ENCODE results near the gene SH3RF3. TPM values are rescaled to one million over a fixed set of nuclear protein-coding genes. Genes with fewer than 3 reads are reported as not detected.

Gene SH3RF3
- total and polyA plus RNA-seq, 2 of the 13 experiments (the other 11 are each of a cell fraction or from before 2014, with no cell fraction given) = 0.04 TPM; not detected in 1

DNA sequence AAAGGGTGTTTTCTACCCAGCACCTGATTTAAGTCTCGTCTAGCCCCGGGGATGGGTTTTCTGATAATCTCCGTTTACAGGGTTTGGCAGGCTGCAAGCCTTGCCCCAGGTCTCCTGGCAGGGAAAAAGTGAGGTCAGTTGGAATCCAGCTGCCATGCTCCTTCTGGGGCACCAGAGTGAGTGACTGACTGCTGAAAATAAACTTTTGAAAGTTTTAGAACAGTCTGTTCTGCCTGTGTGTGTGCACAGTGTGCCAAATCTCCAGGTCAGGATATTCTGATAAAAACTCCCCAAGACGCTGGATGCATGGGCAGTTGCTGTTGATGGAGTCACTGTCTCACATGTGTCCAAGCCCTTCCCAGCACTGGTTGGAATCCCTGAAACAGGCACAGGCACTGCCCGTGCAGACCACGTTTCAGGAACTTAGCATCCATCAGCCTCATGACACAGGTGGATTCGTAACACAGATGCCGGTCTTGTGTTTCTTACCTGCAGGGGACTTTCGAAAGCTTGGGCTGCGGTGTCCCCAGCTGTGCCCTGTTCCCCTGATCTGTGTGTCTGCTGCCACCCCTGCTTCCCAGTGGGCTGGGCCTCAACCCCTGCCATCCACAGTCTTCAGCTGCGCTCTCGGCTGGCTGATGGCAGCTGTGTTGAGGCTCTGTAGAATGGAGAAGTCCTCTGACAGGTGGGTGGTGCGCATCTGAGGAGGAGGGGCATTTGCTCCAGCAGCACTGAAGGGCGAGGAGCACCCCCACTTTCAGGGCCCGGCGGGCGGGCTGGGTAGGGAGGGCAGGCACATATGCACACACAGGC is 65.0 kb downstream of the SH3RF3 start:
- BruUV-seq (replicated peaks) = no TSS peak
- in situ Hi-C loops (cut with HindIII; ENCODE audit: extremely low pct_ligation_motif_present, low pct_unique_long_range_greater_than_20kb) (no loop called here), intact Hi-C loops (cut with micrococcal nuclease; ENCODE audit: unreplicated experiment) (no loop called here)
- Histone ChIP-seq H2AFZ (ENCODE audit: low read length) (no peak overlapping the region), H4K20me1 (ENCODE audit: insufficient read depth, low read length) (no peaks in the 10 kb centered on the region), H3K36me3 (replicated peaks in 1 of 2; ENCODE audit: control insufficient read depth in 1 of 2, insufficient read depth in 2 of 2, low read length in 2 of 2) (no peaks in the 10 kb centered on the region), H3K4me1 (ENCODE audit: insufficient read depth, low read length) (no peaks in the 10 kb centered on the region), H3K9me3 (ENCODE audit: low read length) (no peaks in the 10 kb centered on the region), H3K4me3 (replicated peaks in 1 of 3; ENCODE audit: insufficient read depth in 1 of 3, low read depth in 2 of 3, low read length in 3 of 3) (no peak overlapping the region), H3K27me3 (ENCODE audit: control insufficient read depth in 1 of 2, insufficient read depth in 2 of 2, low read length in 2 of 2) (no peaks in the 10 kb centered on the region; a peak in 1 of 5 replicates), H3K4me2 (ENCODE audit: low read depth, low read length) (no peak overlapping the region), H3K9ac (ENCODE audit: insufficient read depth, low read depth, low read length) (no peak overlapping the region), H3K27ac (ENCODE audit: extremely low read length, insufficient read depth, low read length) (no peak overlapping the region), H3K79me2 (ENCODE audit: insufficient read depth, low read length) (no peaks in the 10 kb centered on the region)
- POLR2A ChIA-PET = no interaction called here
- FAIRE-seq (no peak), ATAC-seq (no peak), DNase-seq (ENCODE audit: low spot score) (no peak)
- CTCF ChIA-PET (ENCODE audit: low intra/inter-chr PET ratio, low total read pairs) = no interaction called here
- WGBS (ENCODE audit: low lambda C conversion rate) = 53% methylated on average over 16 of the region's 17 CpGs
- TF ChIP-seq, protein P1, sequence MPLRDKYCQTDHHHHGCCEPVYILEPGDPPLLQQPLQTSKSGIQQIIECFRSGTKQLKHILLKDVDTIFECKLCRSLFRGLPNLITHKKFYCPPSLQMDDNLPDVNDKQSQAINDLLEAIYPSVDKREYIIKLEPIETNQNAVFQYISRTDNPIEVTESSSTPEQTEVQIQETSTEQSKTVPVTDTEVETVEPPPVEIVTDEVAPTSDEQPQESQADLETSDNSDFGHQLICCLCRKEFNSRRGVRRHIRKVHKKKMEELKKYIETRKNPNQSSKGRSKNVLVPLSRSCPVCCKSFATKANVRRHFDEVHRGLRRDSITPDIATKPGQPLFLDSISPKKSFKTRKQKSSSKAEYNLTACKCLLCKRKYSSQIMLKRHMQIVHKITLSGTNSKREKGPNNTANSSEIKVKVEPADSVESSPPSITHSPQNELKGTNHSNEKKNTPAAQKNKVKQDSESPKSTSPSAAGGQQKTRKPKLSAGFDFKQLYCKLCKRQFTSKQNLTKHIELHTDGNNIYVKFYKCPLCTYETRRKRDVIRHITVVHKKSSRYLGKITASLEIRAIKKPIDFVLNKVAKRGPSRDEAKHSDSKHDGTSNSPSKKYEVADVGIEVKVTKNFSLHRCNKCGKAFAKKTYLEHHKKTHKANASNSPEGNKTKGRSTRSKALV (CRISPR knock-in tag; IDR thresholded peaks at IDR 0.05) = no peak
- TF ChIP-seq, protein P2, sequence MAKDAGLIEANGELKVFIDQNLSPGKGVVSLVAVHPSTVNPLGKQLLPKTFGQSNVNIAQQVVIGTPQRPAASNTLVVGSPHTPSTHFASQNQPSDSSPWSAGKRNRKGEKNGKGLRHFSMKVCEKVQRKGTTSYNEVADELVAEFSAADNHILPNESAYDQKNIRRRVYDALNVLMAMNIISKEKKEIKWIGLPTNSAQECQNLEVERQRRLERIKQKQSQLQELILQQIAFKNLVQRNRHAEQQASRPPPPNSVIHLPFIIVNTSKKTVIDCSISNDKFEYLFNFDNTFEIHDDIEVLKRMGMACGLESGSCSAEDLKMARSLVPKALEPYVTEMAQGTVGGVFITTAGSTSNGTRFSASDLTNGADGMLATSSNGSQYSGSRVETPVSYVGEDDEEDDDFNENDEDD (CRISPR knock-in tag; IDR thresholded peaks at IDR 0.05; ENCODE audit: borderline replicate concordance) = no peak
- TF ChIP-seq KAT7 (CRISPR knock-in tag; IDR thresholded peaks at IDR 0.05; ENCODE audit: borderline replicate concordance) (no peak), SETDB1 (CRISPR knock-in tag; IDR thresholded peaks at IDR 0.05; ENCODE audit: borderline replicate concordance) (no peak), U2AF2 (IDR thresholded peaks at IDR 0.05; ENCODE audit: low read depth, low read length) (no peak), FOXJ3 (CRISPR knock-in tag; IDR thresholded peaks at IDR 0.05; ENCODE audit: borderline replicate concordance) (no peak), SRSF4 (IDR thresholded peaks at IDR 0.05; ENCODE audit: low read depth, low read length, poor library complexity, severe bottlenecking) (no peak), ZNF205 (CRISPR knock-in tag; IDR thresholded peaks at IDR 0.05) (no peak), ELF4 (CRISPR knock-in tag; IDR thresholded peaks at IDR 0.05; ENCODE audit: borderline replicate concordance) (no peak), ZNF501 (CRISPR knock-in tag; IDR thresholded peaks at IDR 0.05) (no peak), SUZ12 (IDR thresholded peaks at IDR 0.05; ENCODE audit: low read depth, low read length) (no peak), ZNF34 (CRISPR knock-in tag; IDR thresholded peaks at IDR 0.05; ENCODE audit: borderline replicate concordance) (no peak), ZFAT (CRISPR knock-in tag; conservative IDR thresholded peaks at IDR 0.05) (no peak), MAZ (IDR thresholded peaks at IDR 0.05; ENCODE audit: borderline replicate concordance, low read depth, low read length) (no peak), MAZ (CRISPR knock-in tag; IDR thresholded peaks at IDR 0.05; ENCODE audit: low read depth) (no peak), ZNF33B (CRISPR knock-in tag; IDR thresholded peaks at IDR 0.05) (no peak)
- TF ChIP-seq, protein P3, sequence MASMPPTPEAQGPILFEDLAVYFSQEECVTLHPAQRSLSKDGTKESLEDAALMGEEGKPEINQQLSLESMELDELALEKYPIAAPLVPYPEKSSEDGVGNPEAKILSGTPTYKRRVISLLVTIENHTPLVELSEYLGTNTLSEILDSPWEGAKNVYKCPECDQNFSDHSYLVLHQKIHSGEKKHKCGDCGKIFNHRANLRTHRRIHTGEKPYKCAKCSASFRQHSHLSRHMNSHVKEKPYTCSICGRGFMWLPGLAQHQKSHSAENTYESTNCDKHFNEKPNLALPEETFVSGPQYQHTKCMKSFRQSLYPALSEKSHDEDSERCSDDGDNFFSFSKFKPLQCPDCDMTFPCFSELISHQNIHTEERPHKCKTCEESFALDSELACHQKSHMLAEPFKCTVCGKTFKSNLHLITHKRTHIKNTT (CRISPR knock-in tag; IDR thresholded peaks at IDR 0.05) = no peak
- TF ChIP-seq, protein P4, sequence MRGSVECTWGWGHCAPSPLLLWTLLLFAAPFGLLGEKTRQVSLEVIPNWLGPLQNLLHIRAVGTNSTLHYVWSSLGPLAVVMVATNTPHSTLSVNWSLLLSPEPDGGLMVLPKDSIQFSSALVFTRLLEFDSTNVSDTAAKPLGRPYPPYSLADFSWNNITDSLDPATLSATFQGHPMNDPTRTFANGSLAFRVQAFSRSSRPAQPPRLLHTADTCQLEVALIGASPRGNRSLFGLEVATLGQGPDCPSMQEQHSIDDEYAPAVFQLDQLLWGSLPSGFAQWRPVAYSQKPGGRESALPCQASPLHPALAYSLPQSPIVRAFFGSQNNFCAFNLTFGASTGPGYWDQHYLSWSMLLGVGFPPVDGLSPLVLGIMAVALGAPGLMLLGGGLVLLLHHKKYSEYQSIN (CRISPR knock-in tag; IDR thresholded peaks at IDR 0.05; ENCODE audit: borderline replicate concordance) = no peak
